ENCODE results near the gene LHFPL6.

Gene LHFPL6

DNA sequence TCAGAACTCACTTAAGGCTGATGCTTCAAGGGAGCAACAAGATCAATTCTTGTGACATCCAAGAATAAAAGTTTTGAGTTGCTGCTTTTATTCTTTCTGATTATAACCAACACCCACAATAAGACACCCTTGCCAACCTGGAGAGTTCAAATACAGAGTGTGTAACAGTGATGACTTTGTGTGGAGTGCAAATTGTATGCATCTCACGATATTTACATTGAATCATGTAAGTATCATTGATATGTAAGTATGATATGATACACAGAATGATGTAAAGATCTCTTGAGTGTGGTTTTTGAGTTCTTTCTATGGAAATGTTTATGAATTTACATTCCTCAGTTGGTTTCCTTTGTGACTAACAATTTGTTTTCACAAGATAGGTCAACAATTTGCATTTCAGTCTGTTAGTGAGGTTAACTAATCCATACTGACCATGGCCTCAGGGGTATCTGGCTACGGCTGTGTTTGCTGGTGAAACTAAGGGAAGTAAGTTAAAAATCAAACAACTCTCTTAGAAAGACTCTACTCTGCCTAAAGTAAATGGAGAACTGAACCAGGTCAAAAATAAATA lies 12.4 kb downstream of the LHFPL6 start:
- no peak for DNase-seq

DNA sequence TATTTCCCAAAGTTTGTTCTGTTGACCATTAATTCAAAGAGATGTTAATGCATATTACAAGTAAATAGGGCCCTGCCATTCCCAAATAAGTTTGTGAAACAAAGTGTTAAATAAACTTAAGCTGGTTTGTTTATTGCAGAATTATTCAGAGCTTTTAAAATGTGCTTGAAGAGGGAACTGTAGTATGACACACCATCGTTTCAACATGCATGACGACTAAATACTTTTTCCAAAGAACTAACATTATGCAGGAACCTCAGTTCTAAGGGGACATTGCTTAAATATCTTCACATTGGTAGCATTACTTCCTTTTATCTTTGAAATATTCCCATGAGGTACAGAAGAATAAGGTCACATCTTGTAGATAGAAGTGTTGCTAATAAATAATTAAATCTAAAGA lies 14.6 kb downstream of the LHFPL6 start:
- no peak for DNase-seq

GRCh38 chr13:39587939-39588338 lies 15.1 kb downstream of the LHFPL6 start:
- DNase-seq, result no peak

GRCh38 chr13:39586958-39587605 lies 15.9 kb downstream of the LHFPL6 start:
- DNase-seq, result no peak

DNA sequence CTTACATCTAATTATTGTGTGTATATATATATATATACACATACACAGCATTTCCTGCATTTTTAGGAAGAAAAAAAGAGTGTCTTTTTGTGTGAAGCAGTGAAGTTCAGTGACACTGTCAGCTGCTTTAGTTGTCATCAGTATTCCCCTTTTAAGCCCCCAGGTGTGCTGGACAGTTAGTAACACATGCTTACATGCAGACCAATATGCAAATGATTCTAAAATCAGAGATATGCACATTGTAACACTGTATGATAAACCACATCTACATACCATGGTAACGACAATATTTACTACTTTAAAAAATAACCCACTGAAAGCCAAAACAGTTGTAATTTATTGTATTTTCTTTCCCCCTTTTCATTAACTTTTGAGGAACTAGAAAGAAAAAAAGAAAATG lies 16.8 kb downstream of the LHFPL6 start:
- DNase-seq, result no peak

DNA sequence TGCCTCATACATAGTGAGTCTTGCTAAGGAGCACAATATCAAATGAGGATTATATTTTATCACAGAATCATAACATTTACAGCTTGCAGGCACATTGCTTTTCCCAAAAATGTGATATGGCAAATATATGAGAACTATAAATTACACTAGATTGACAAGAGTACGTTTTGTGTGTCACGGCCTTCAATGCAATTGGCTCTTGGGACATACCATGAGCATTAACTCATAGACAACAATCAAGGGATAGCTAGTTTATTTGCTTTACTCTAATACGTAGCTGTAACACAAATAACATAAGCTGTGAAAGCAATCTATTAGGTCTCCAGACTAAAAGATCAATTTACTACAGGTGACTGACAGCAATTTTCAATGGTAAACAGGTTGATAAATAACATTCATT lies 17.8 kb downstream of the LHFPL6 start:
- DNase-seq, result no peak

DNA sequence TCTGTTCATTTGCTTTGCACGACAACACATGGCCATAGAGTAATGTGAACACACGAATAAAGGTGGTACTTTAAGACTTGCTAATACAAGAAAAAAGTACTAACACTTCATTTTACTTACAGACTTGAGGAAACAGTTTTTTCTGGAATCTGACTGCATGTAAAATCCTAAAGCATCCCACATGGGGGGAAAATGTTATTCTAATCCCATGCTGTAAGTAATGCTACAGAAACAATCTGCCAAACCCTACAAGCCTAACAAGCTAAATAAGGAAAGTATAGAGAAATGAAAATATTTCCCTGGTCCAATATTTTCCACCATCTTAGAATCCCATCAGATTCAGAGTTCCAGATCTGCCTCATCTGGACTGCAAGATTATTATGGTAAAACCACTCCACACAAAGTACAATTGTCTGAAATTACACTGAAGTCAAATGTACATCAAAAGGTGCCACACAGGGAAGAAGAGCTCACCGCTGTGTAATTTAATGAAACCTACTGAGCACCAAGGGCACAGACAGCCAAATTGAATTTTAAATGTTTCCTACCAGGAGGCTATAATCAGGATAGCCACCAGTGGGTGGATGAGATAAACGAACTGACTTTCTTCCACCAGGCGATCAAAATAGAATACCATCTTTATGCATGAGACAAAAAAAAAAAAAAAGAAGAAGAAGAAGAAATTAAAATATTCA lies 22.0 kb downstream of the LHFPL6 start:
- no peak for DNase-seq

GRCh38 chr13:39578821-39579291 lies 24.1 kb downstream of the LHFPL6 start:
- no peak for DNase-seq

DNA sequence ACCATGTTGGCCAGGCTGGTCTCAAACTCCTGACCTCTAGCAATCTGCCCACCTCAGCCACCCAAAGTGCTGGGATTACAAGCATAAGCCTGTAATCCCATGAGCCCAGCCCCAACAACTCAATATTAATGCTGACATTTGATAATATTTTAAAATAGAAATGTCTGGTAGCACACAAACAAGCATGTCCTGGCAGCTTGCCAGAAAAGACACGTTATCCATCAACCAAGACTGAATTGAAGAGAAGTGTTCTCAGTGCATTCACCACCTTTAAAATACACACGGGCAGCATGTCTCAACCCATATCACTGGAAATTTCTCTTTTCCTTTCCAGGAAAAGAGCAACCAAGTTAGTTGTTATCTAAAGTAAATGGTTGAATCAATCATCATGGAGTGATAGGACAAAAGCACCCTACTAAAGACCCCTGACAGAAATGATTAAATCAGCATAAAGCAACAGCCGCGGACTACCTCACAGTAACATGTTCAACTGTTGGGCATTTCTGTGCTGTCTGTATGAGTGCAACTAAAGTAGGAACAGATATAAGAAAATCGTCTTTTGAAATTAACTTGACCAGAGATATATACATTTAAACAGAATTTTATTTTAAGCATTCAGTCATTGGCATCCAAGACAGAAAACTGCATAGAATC lies 25.0 kb downstream of the LHFPL6 start:
- DNase-seq, result no peak

DNA sequence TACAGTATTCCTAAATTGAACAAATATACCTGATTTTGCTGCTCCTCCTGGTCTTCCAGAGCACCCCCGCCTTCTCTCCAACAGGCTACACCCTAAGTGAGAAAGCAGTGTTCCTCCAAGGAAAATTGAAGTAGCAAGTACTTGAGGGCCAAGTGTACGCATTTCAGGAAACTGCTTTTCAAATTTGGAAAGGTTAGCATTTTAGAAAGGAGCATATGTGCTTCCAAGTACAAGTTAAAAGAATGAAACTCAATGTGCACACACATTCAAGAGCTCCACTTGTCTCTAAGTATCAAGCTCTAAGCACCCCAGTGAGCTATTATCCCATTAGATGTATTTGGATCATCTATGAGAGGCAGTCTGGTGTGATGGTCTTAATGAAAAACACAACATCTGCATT lies 25.8 kb downstream of the LHFPL6 start:
- DNase-seq, result no peak

- DNase-seq, result no peak
Observed at GRCh38 chr13:39575641-39576238, 27.3 kb downstream of the LHFPL6 start.

- no peak for DNase-seq
Observed at GRCh38 chr13:39571502-39572092, 31.4 kb downstream of the LHFPL6 start.

GRCh38 chr13:39567569-39567968 lies 35.4 kb downstream of the LHFPL6 start:
- no peak for DNase-seq

GRCh38 chr13:39566216-39566869 lies 36.6 kb downstream of the LHFPL6 start:
- no peak for DNase-seq

- peak; percentile 95 for DNase-seq
Observed at GRCh38 chr13:39565036-39565949, 37.7 kb downstream of the LHFPL6 start.

GRCh38 chr13:39563470-39563735 lies 39.6 kb downstream of the LHFPL6 start:
- DNase-seq, result peak; percentile 33

- no peak for DNase-seq
Observed at GRCh38 chr13:39561971-39562370, 41.0 kb downstream of the LHFPL6 start.

GRCh38 chr13:39559847-39560246 lies 43.1 kb downstream of the LHFPL6 start:
- DNase-seq, result no peak

DNA sequence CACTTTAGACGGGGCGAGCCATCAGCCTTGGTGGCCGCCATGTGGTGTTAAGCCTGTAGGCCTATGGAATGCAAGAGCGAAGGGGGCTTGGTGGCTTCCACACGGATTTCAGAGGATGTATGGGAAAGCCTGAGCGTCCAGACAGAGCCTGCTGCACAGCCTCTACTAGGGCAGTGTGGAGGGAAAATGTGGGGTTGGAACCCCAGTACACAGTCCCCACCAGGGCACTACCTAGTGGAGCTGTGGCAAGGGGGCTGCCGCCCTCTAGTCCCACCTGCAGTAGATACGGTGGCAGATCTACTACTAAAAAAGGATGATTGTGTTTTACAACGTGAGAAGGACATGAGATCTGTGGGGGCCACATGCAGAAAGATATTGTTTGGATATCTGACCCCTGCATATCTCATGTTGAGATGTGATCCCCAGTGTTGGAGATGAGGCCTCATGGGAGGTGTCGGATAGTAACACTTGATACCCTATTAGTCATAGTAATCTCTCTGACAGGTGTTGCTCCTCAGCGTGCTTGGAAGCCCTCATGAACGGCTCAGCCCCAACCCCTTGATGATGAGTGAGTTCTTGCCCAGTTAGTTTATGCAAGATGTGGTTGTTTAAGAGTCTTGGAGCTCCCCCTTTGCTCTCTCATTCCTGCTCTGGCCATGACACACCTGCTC lies 45.6 kb downstream of the LHFPL6 start:
- no peak for DNase-seq

GRCh38 chr13:39556866-39557265 lies 46.1 kb downstream of the LHFPL6 start:
- no peak for DNase-seq

DNA sequence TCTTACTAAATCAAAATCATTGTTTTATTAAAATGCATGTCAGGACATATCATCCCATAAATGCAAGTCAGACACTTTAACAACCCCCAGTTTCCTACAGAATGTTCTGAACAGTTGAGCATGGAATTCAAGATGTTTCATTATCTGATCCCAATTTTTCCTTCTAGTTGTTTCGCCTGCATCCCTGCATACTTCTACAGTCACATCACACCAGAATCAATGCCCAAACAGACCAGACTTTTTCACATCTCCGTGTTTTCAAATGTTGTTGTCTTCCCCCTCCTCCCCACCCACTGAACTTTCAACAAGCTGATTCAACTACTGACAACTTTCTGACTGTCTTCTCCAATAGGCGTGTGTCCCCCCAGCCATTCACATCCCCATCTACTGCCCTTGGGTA lies 48.6 kb downstream of the LHFPL6 start:
- DNase-seq, result peak; percentile 17
